ENCODE data around the gene MIDN.

- TF ChIP-seq, protein P1, sequence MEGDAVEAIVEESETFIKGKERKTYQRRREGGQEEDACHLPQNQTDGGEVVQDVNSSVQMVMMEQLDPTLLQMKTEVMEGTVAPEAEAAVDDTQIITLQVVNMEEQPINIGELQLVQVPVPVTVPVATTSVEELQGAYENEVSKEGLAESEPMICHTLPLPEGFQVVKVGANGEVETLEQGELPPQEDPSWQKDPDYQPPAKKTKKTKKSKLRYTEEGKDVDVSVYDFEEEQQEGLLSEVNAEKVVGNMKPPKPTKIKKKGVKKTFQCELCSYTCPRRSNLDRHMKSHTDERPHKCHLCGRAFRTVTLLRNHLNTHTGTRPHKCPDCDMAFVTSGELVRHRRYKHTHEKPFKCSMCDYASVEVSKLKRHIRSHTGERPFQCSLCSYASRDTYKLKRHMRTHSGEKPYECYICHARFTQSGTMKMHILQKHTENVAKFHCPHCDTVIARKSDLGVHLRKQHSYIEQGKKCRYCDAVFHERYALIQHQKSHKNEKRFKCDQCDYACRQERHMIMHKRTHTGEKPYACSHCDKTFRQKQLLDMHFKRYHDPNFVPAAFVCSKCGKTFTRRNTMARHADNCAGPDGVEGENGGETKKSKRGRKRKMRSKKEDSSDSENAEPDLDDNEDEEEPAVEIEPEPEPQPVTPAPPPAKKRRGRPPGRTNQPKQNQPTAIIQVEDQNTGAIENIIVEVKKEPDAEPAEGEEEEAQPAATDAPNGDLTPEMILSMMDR (IDR thresholded peaks at IDR 0.05): no peak
- no peak for TF ChIP-seq POLR2A (IDR thresholded peaks at IDR 0.05; ENCODE audit: low read depth)
These were observed 15.7 kb upstream of the MIDN start for GRCh38 chr19:1232652-1233072.
